DND-41 (cell line): ENCODE results near the gene SUZ12.
"Not testable (repeated sequence)": the region's sequence is repeated elsewhere in the genome, so short reads cannot be mapped to it uniquely, and the experiment has no call there.

Source experiments
- ATAC-seq: fragments of 200-7000 bp; cut with Tn5 transposase; 3 replicates; pipeline ENCODE4 v1.9.1; 2021; ENCODE audit warnings: low read depth; ENCODE audit not compliant: insufficient read depth
- DNase-seq: peaks from one replicate; pipeline ENCODE4 v3.0.0-alpha.2; 2020
- H2AFZ ChIP-seq: 2 replicates; pipeline ENCODE4 v1.6.0; 2012; ENCODE audit warnings: low read depth, low read length
- H3K27ac ChIP-seq: 2 replicates; pipeline ENCODE4 v1.5.1; 2012; ENCODE audit warnings: low read length, inconsistent platforms
- H3K27me3 ChIP-seq: fragments of 200-600 bp; sonication (generic); 2 replicates; pipeline ENCODE4 v1.6.0; 2012; ENCODE audit warnings: low read length, mild to moderate bottlenecking, inconsistent platforms; ENCODE audit not compliant: insufficient read depth, poor library complexity
- H3K36me3 ChIP-seq: 2 replicates; pipeline ENCODE4 v1.5.1; 2012; ENCODE audit warnings: low read length, inconsistent platforms; ENCODE audit not compliant: insufficient read depth
- H3K4me1 ChIP-seq: 2 replicates; pipeline ENCODE4 v1.5.1; 2012; ENCODE audit warnings: mild to moderate bottlenecking, low read length; ENCODE audit not compliant: insufficient read depth
- H3K4me2 ChIP-seq: 2 replicates; pipeline ENCODE4 v1.6.0; 2012; ENCODE audit warnings: mild to moderate bottlenecking, moderate library complexity, low read length, inconsistent platforms; ENCODE audit not compliant: insufficient read depth
- H3K4me3 ChIP-seq, 2 experiments: fragments of 200-600 bp in 1 of 2; shearing (Covaris generic) in 1 of 2; 2 replicates each; pipeline ENCODE4 v1.5.1; 2012 to 2016; ENCODE audit warnings: inconsistent platforms in 2 of 2, low read length in 2 of 2, mild to moderate bottlenecking in 2 of 2, low read depth in 1 of 2, moderate library complexity in 1 of 2
- H3K79me2 ChIP-seq: 2 replicates; pipeline ENCODE4 v1.6.0; 2012; ENCODE audit warnings: low read length, inconsistent platforms; ENCODE audit not compliant: insufficient read depth
- H3K9ac ChIP-seq: 2 replicates; pipeline ENCODE4 v1.6.0; 2012; ENCODE audit warnings: low read depth, mild to moderate bottlenecking, inconsistent platforms, low read length, moderate library complexity
- H3K9me3 ChIP-seq: 2 replicates; pipeline ENCODE4 v1.5.1; 2012; ENCODE audit warnings: low read length, moderate library complexity, mild to moderate bottlenecking, inconsistent platforms; ENCODE audit not compliant: insufficient read depth, severe bottlenecking
- H4K20me1 ChIP-seq: 2 replicates; pipeline ENCODE4 v1.6.0; 2012; ENCODE audit warnings: low read length; ENCODE audit not compliant: insufficient read depth
- CTCF ChIP-seq: IDR thresholded peaks from 2 replicates; pipeline ENCODE4 v1.5.1; 2012; ENCODE audit warnings: borderline replicate concordance, low read length, moderate library complexity, mild to moderate bottlenecking; ENCODE audit not compliant: poor library complexity, severe bottlenecking; ENCODE audit errors: extremely low read depth
- EZH2 ChIP-seq: IDR thresholded peaks from 3 replicates; pipeline ENCODE4 v1.6.1; 2012; ENCODE audit warnings: borderline replicate concordance, low read depth, mild to moderate bottlenecking, moderate library complexity, low read length, inconsistent platforms; ENCODE audit not compliant: severe bottlenecking

SUZ12 gene

GRCh38 chr17:31936615-31937609, at the start of gene SUZ12:
TSS of gene SUZ12 (plus strand) at chr17:31937007. CDS start at chr17:31937247, 240 bp downstream.
- peaks cover 46% of the 10 kb centered on the region for H3K79me2 ChIP-seq
- peaks cover 31% of the 10 kb centered on the region for H3K4me1 ChIP-seq
- peak within 1 kb of the TSS; percentile 85 for H3K27ac ChIP-seq
- H2AFZ ChIP-seq: peak within 1 kb of the TSS; percentile 79
- DNase-seq (peak; percentile 94), ATAC-seq (peak; percentile 90)
- not testable (repeated sequence) for H3K9me3 ChIP-seq, H3K27me3 ChIP-seq
- H3K4me2 ChIP-seq: peak within 1 kb of the TSS; percentile 77
- H3K4me3 ChIP-seq: peak within 1 kb of the TSS; percentile 68 to 77; a peak in 3 of 4 replicates
- peak within 1 kb of the TSS; percentile 80 for H3K9ac ChIP-seq
- peaks cover 22% of the 10 kb centered on the region for H3K36me3 ChIP-seq
- peaks cover 11% of the 10 kb centered on the region; the same call in 1 of the 2 replicates for H4K20me1 ChIP-seq

DNA sequence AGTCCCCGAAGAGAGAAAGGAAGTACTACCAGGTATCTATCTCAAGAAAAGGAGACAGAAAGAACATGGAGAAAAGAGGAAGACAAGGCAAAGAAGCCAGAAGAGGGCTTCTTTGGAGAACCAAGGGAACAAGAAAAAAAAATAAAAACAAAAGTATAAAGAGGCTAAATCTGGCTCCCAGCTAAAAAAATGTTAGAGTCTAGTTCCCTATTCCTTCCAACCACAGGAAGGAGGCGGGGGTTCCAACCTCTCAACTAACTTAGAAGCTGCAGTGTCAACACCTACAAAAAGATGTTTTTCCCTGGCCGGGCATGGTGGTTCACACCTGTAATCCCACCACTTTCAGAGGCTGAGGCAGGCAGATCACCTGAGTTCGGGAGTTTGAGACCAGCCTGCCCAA, 48.7 kb upstream of the SUZ12 start:
- H3K36me3 ChIP-seq: peaks cover 85% of the 10 kb centered on the region
- TF ChIP-seq EZH2 (no peak), CTCF (no peak)
- no peaks in the 10 kb centered on the region for H3K27me3 ChIP-seq
- H3K4me2 ChIP-seq: no peak overlapping the region
- H2AFZ ChIP-seq: no peak overlapping the region
- DNase-seq (no peak), ATAC-seq (no peak)
- no peak overlapping the region for H3K4me3 ChIP-seq
- H3K27ac ChIP-seq: no peak overlapping the region
- no peaks in the 10 kb centered on the region for H3K79me2 ChIP-seq
- H4K20me1 ChIP-seq: no peaks in the 10 kb centered on the region
- H3K4me1 ChIP-seq: no peaks in the 10 kb centered on the region
- no peaks in the 10 kb centered on the region for H3K9me3 ChIP-seq
- no peak overlapping the region for H3K9ac ChIP-seq

- Histone ChIP-seq H3K79me2 (peaks cover 43% of the 10 kb centered on the region), H3K27me3 (no peaks in the 10 kb centered on the region), H3K4me3 (peak overlapping the region; percentile 77 to 78), H3K9ac (peak overlapping the region; percentile 63), H2AFZ (peak overlapping the region; percentile 91), H3K9me3 (no peaks in the 10 kb centered on the region), H3K27ac (peak overlapping the region; percentile 72), H4K20me1 (no peaks in the 10 kb centered on the region), H3K36me3 (peaks cover 37% of the 10 kb centered on the region), H3K4me2 (peak overlapping the region; percentile 79), H3K4me1 (peaks cover 27% of the 10 kb centered on the region)
- ATAC-seq (no peak), DNase-seq (no peak)
- TF ChIP-seq CTCF: no peak
- TF ChIP-seq EZH2: no peak
Observed at GRCh38 chr17:31900877-31901276, 35.9 kb upstream of the SUZ12 start.

DNA sequence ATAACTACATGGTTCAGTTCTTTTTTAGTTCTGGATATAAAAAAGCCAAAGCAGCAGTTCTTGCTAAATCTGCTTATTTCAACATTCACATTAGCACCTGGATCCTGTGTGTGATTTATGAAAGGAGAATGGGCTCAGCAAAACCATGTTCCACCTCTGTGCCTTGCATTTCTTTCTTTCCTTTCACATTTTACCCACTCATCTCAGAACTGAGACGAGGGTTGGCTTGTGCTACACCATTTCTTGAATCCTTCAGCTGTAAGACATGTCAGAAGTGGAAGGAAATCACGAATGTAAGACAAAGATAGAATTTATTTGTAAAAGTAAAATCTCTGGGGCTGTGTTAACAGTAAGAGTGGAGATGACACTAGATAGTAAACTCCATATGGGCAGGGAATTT, 34.1 kb upstream of the SUZ12 start:
- no peak for ATAC-seq
- no peak overlapping the region for H3K27ac ChIP-seq
- no peak overlapping the region for H3K4me2 ChIP-seq

More for the DNA sequence above, 34.1 kb upstream of the SUZ12 start:
- Histone ChIP-seq H3K9ac (no peak overlapping the region), H4K20me1 (no peaks in the 10 kb centered on the region), H3K36me3 (peaks cover 19% of the 10 kb centered on the region), H3K4me3 (no peak overlapping the region), H3K9me3 (no peaks in the 10 kb centered on the region), H2AFZ (peak overlapping the region; percentile 65), H3K27me3 (no peaks in the 10 kb centered on the region), H3K79me2 (peaks cover 34% of the 10 kb centered on the region), H3K4me1 (peaks cover 27% of the 10 kb centered on the region)
- no peak for DNase-seq
- TF ChIP-seq EZH2 (no peak), CTCF (no peak)
